ENCODE data around the gene TMEM183A.

The TMEM183A gene

GRCh38 chr1:203031467-203031866 is 24.3 kb downstream of the TMEM183A start:
- TF ChIP-seq EZH2phosphoT487 (IDR thresholded peaks at IDR 0.05; ENCODE audit: low read length): no peak
- TF ChIP-seq EZH2 (optimal IDR thresholded peaks at IDR 0.05; ENCODE audit: low read depth, low read length): no peak
- no peak for TF ChIP-seq CTCF (IDR thresholded peaks at IDR 0.05; ENCODE audit: low read length)
- Histone ChIP-seq H4K20me1 (ENCODE audit: insufficient read depth, low read length) (no peaks in the 10 kb centered on the region), H3F3A (ENCODE audit: insufficient read depth, low read length) (no peaks in the 10 kb centered on the region), H3K4me2 (ENCODE audit: low read depth, low read length) (no peak overlapping the region), H2AFZ (ENCODE audit: low read length) (no peak overlapping the region), H3K9me2 (replicated peaks; ENCODE audit: insufficient read depth, low read length) (no peaks in the 10 kb centered on the region), H3K9ac (ENCODE audit: low read length) (no peak overlapping the region), H3K36me3 (replicated peaks; ENCODE audit: insufficient read depth, low read length) (no peaks in the 10 kb centered on the region), H3K9me3 (replicated peaks; ENCODE audit: insufficient read depth, low read length) (no peaks in the 10 kb centered on the region), H3K79me2 (ENCODE audit: low read length) (no peaks in the 10 kb centered on the region), H3K4me1 (ENCODE audit: low read length) (peaks cover 4% of the 10 kb centered on the region), H3K27ac (ENCODE audit: low read length) (no peak overlapping the region), H3K4me3 (ENCODE audit: low read length) (no peak overlapping the region), H3K27me3 (replicated peaks; ENCODE audit: insufficient read depth, low read length) (0 out of 2 replicates have a peak, but pooled peaks cover 4% of the 10 kb centered on the region)
- no peak for DNase-seq

- Histone ChIP-seq H3K79me2 (ENCODE audit: low read length) (no peaks in the 10 kb centered on the region), H3K9me2 (replicated peaks; ENCODE audit: insufficient read depth, low read length) (no peaks in the 10 kb centered on the region), H3K27me3 (replicated peaks; ENCODE audit: insufficient read depth, low read length) (no peaks in the 10 kb centered on the region), H3K36me3 (replicated peaks; ENCODE audit: insufficient read depth, low read length) (no peaks in the 10 kb centered on the region), H3K4me1 (ENCODE audit: low read length) (peaks cover 14% of the 10 kb centered on the region), H3K4me3 (ENCODE audit: low read length) (no peak overlapping the region), H4K20me1 (ENCODE audit: insufficient read depth, low read length) (no peaks in the 10 kb centered on the region), H2AFZ (ENCODE audit: low read length) (no peak overlapping the region), H3K9ac (ENCODE audit: low read length) (no peak overlapping the region), H3K27ac (ENCODE audit: low read length) (no peak overlapping the region), H3F3A (ENCODE audit: insufficient read depth, low read length) (no peaks in the 10 kb centered on the region), H3K4me2 (ENCODE audit: low read depth, low read length) (no peak overlapping the region), H3K9me3 (replicated peaks; ENCODE audit: insufficient read depth, low read length) (no peaks in the 10 kb centered on the region)
- DNase-seq: peak; percentile 29
- TF ChIP-seq CTCF (IDR thresholded peaks at IDR 0.05; ENCODE audit: low read length): no peak
Measured at GRCh38 chr1:203033287-203033686, 26.1 kb downstream of the TMEM183A start.

- H2AFZ ChIP-seq (ENCODE audit: low read length): no peak overlapping the region
- no peak overlapping the region for H3K4me2 ChIP-seq (ENCODE audit: low read depth, low read length)
- no peak overlapping the region for H3K4me3 ChIP-seq (ENCODE audit: low read length)
- H3K27ac ChIP-seq (ENCODE audit: low read length): no peak overlapping the region
- no peak for DNase-seq
- no peaks in the 10 kb centered on the region for H3K9me3 ChIP-seq (replicated peaks; ENCODE audit: insufficient read depth, low read length)
- H3K36me3 ChIP-seq (replicated peaks; ENCODE audit: insufficient read depth, low read length): no peaks in the 10 kb centered on the region
- no peaks in the 10 kb centered on the region for H3F3A ChIP-seq (ENCODE audit: insufficient read depth, low read length)
- H3K79me2 ChIP-seq (ENCODE audit: low read length): no peaks in the 10 kb centered on the region
- H4K20me1 ChIP-seq (ENCODE audit: insufficient read depth, low read length): no peaks in the 10 kb centered on the region
- H3K9me2 ChIP-seq (replicated peaks; ENCODE audit: insufficient read depth, low read length): no peaks in the 10 kb centered on the region
- no peaks in the 10 kb centered on the region for H3K27me3 ChIP-seq (replicated peaks; ENCODE audit: insufficient read depth, low read length)
- peaks cover 20% of the 10 kb centered on the region for H3K4me1 ChIP-seq (ENCODE audit: low read length)
- no peak for TF ChIP-seq EZH2phosphoT487 (IDR thresholded peaks at IDR 0.05; ENCODE audit: low read length)
- TF ChIP-seq CTCF (IDR thresholded peaks at IDR 0.05; ENCODE audit: low read length): no peak
- no peak for TF ChIP-seq EZH2 (optimal IDR thresholded peaks at IDR 0.05; ENCODE audit: low read depth, low read length)
- H3K9ac ChIP-seq (ENCODE audit: low read length): no peak overlapping the region
Measured at GRCh38 chr1:203033917-203034316, 26.7 kb downstream of the TMEM183A start.

Measured in MM.1S (cell line).